Stimulated activated CD8-positive, alpha-beta memory T cell treated with anti-CD3 and anti-CD28 coated beads, Interleukin-12 subunit alpha, Interleukin-12 subunit beta, amount 100 ng/mL, for 4 hours (primary cell): ENCODE measurements around the gene ITIH4.

ENCODE experiments used
- DNase-seq: peaks from one replicate; pipeline ENCODE4 v3.0.0-alpha.2; 2020; ENCODE audit warnings: low read depth

ITIH4 gene

DNA sequence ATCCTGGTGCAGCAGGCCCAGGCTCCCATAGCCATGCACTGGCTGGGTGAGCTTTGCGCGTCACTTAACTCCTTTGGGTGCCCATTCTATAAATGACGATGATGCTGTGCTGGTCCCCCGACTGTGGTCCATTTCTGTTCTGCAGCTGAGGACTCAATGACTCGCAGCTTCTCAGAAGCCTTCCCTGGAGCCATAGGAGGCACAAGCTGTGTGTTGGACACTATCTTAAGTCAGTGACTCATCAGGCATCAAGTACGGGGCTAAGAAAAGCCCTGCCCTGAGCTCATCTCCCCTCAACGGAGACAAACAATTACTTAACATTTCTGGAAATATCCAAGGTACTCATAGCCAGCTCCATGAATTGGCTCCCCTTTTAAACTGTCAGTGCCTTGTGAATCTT, 18.1 kb upstream of the ITIH4 start:
- DNase-seq = no peak

DNA sequence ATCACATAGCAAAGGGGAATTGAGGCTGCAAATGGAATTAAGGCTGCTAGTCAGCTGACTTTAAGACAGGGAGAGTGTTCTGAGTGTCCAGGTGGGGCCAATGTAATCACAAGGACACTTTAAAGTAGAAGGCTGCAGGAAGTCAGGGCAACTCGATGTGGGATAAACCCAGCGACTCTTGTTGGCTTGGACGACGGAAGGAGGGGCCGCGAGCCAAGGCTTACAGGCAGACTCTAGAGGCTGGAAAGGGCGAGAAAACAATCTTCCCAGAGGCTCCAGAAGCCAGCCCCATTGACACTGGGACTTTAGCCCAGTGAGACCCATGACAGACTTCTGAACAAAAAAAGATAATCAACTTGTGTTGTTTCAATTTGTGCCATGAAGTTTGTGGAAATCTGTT, 17.3 kb upstream of the ITIH4 start:
- no peak for DNase-seq

DNA sequence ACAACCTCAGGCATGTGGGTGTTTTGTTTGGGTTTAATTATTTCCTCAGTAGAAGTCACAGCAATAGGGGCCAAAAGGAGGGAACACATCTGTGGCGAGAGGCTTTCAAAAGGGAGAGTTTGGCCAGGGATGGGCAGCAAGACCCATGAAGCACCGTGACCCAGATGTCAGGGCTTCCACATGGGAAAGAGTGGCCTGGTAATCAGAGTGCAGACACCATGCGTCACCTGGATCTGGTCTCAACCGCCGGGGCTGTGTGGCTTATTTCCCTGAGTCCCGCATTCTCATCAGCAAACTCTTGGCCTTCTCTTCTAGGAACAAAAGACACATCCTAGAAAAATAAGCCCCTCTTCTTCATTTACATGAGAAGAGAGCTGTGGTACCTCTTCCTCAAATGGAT, 16.8 kb upstream of the ITIH4 start:
- no peak for DNase-seq

DNA sequence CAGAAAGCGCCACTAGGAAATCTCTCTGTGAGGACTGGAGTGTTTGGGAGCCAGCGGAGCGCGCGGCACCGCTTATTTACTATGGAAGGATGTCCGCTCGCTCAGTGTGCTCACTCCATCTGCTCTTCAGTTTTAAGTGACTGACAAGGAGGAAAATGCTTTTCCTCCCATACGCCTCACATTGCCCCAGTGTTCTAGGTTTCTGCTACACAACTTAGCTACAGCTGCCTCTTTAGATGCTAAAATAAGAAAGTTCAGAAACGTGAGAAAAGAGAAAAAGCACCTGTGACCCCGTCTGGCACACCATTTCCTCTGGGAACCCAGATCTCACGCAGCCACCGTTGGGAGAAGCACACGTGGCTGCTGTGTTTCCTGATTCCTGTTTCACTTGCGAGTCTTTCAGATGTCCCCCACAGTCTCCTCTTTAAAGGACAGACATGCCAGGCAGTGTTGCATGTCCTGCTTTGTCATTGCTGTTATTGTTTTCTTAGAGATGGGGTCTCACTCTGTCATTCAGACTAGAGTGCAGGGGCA, 16.0 kb upstream of the ITIH4 start:
- DNase-seq = no peak

DNA sequence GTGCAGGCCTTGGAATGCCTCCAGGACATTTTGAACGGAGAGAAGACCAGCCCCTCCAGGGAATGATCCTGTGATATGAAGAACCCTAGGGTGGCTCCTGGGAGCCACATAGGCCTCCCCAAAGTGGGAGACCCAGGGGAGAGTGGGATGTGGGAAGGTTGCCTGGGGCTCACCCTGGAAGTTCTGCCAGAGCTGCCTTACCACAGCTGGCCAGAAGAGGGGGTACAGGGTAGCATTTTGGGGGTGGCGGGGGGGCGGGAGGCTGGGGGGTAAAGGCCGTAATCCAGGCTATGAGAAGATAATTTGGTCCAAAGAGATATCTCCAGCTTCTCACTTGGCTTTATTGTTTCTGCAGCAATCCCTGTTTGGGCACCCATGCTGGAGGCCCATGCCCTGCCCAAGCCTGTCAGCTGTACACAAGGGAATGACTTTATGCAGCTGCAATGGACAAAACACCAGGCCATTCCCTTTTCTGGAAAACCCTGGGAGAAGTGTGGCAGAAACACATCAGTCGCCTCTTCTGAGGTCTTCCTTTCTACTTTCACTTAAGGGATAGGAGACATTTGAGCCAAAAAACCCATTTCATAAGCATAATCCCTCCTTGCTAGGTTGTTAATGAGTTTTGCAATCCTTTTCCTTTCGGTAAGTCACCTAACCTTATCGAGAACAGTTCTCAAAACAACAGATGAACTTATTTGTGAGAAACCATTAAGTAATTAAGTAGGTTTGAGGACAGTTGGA, 15.4 kb upstream of the ITIH4 start:
- DNase-seq = no peak

DNA sequence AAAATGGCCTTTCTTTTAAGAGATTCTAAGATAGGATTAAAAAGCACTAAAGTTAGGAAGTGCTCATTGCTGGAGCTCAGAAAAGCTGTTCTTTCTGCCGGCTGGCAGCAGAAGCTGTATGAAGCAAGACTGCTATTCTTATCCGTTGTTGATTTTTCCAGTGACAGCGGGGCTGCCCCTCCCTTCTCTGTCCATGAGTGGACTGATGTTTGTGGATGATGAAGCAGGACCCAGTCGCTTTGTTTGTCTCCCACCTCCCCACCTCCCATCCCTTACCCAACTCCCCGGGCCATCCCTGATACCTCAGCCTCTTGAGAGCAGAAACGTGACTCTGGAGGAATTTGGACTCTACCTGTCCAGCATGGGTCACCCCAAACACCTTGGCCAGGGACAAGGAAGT, 14.7 kb upstream of the ITIH4 start:
- no peak for DNase-seq

DNA sequence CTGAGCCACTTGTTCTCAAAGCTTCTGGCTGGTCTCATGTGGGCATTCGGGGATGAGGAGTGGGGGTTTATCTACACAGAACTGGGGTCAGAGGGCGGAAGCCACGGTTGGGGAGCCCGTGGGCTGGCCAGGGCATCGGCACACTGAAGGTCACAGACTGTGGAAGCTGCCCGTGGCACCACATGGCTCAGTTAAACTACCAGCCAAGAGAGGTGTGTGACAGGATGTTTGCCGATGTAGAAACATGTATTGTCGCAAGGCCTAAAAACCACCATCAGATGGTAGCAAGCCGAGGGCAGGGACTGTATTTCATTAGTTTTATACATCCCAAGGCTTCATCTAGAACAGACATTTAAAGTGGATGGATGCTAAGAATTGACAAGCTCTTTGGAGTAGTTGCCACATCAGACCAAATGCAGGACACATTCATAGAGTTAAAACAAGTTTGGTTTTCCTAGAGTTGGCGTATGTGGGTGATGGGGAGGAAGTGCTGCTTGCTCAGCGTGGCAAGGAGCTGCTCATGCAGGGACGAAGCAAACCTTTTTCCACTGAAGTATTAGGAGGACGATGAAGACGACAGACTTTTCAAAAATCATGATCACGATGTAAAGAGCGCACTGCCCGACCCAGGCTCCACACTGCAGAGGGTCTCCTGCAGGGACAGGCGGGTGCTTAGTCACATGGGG, 14.0 kb upstream of the ITIH4 start:
- no peak for DNase-seq

DNA sequence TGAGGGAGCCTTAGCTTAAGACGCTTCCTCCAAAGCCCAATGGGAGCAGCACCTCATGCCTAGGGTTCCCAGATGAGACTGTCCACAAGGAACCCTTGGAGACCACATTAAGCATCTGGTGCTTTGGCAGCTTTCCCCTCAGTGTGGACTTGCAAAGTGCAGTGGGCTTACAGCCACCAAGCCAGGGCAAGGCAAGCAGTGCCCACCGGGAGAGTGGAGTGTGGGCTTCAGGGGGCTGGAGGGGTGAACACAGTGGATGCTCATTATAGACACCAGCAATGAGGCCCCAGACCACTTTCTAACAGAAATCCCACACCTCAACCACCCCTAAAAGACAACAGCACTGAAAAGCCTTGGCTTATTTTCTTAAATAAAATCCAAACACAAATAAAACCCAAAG, 13.4 kb upstream of the ITIH4 start:
- no peak for DNase-seq

DNA sequence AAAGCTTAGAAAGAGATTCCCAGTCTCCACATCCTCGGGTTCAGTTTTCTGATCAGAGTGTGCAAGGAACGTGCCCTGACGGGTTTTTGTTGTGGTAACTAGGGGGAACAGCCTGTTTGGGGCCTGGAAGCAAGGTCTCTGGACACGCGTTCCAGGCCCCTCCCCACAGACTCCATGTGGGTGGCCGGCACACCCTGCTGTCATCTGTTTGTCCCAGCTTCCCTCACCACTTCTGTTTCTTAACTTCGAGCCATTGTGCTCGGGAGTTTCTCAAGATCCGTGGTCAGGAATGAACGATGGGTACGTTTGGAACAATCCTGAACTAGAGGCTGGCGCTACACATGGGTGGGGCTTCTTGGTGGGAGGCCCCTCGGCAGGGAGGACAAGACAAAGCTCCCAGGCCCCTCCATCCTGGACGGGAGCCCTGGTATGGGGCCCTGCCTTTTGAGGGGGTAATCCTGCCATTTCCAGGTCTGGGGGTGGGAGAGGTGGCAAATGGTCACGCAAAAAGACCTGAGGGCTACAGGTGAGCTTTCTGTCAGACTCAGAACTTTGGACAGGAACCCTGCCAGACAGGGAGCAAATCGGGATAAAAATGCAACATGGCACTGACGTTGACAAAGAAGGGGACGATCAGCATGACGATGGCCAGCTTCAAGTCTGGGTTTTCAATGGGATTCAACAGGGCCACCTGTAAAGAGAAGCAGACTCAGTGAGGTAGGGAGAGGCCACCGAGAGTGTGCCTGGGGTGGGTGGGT, 12.8 kb upstream of the ITIH4 start:
- no peak for DNase-seq

DNA sequence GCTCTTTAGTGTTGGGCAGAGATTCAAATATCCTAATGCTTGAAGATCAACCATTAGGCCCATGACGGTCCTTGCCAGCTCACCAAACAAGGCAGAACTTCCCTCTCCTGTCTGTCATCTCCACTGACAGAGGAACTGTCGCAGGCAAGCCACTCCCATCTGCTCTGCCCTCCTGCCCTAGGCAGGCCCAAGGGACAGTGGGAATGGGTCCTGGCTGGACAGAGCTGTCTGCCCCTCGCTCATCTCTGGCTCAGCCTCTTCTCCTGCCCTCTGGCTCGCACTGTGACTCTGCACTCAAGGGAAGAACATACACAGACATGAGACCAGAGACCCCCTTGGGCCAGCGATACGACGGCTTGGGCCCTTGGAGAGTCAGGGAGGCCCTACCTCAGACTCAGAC, 12.0 kb upstream of the ITIH4 start:
- no peak for DNase-seq

DNA sequence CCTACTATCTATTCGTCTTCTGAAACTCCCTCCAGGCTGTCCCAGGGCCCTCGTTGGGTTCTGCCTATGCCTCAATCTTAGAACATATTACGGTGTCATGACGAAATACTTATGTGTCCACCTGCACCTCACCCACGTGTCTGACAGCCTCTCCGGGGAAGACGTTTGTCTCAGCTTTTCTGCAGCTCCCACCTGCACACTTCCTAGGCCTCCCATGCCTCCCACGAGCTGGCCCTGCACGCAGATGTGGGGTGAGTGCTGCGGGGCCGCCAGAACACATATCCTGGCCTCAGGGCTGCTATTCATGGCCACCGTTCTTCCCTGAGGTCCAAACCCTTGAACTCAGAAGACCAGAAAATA, 11.5 kb upstream of the ITIH4 start:
- DNase-seq = no peak

DNA sequence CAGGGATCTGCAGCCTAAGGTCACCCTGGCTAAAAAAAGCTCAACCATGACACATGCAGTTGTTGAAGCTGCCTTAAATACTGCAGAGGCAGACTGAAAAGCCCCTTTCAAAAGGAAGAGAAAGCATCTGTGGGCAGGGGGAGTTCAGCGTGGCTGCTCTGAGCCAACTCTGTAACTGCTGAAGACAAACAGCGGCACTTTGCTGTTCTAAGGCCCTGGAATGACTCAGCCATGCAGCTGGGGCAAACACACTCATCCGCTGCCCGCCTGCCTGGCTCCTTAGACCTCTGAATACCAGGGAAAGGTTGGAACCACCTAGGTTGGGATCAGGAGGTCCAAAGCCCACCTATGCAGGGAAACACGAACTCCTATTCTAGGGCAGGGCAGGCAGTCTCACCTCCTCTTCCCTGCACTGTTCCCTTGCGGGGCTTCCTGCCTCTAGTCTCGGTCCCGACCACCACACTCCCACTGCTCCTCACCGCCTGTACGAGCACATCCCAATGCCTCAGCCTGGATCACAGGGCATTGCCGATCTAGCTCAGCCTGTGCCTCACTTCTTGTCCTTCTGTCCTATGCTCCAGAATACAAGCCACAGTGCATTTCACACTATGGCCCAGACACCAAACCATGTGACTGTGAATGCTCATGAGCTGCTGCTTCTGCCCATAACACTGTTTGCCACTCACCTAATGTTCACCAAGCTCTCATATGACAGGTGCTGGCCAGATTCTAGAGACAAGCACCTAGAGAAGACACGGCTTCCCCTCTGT, 10.9 kb upstream of the ITIH4 start:
- DNase-seq = no peak

DNA sequence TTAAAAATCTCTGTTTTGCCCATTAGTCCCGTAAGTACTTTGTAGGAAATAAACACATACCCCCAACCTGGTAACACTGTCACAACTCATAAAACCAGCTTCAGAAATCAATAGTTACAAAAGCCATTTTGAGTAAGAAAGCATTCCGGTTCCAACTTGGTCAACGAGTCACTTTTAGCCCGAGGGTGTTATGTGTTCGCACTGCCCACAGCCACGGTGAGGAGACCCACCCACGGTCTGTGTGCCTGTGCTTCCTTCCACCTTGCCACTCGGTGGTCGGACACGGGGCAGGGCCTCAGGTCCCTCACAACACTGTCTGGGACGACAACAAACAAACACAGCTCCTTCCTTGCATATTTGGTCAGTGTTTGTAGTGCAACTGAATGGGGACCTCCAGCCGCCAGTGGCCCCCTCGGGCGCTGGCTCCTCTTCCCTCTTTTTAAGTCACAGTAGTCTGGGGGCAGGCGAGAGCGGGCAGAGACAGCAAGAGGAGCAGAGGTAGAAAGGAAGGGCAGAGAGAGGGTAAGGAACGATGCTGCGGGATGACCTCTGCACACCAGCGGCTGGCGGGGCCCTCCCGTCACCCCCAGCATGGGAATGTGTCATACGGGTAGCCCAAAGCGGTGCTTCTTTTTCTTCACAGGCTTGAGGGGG, 9.5 kb upstream of the ITIH4 start:
- no peak for DNase-seq

DNA sequence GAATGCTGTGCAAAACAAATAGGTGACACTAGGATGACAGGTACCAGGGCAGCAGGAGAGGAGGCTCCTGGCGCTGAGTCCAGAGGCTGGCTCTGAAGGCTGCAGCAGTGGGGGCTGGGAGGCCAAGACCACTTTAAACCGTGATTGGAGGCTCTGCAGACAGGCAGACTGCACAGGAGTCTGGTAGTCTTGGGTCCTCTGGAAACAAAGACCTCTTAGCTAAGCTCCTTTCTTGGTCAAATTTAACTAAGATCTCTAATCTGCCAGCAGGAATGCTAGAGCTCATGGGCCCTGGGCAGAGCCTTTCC, 8.8 kb upstream of the ITIH4 start:
- DNase-seq = no peak

DNA sequence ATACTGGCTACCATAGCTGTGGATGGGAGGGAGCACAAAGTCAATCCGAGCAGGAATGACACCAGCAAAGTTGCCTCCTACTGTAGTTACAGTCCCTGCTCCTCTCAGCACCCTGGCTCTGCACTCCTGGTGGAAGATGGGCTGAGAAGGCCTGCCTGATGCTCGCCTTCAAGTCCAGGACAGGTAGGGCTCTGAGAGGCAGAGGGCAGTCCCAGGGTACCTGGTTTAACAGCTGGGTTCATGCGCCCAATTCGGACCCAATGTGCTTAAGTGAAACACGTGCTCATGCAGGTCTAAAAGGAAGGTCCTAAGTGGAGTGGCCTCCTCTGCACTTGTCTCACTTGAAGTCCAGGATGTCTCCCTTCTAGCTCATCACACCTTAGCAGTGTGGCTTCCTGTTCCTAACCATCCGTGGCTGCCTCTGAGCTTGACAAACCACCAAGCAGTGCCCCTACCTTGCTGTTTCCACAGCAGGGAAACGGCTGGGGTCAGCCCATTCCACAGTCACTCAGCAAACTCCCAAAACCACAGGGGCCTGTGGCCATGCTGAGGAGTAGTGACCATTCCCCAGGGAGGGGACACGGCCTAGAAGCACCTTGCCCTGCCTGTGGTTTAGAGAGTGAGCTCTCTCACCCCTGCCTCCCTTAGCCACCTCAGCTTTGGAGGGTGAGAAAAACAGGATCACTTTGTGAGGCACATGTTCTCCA, 8.2 kb upstream of the ITIH4 start:
- no peak for DNase-seq

DNA sequence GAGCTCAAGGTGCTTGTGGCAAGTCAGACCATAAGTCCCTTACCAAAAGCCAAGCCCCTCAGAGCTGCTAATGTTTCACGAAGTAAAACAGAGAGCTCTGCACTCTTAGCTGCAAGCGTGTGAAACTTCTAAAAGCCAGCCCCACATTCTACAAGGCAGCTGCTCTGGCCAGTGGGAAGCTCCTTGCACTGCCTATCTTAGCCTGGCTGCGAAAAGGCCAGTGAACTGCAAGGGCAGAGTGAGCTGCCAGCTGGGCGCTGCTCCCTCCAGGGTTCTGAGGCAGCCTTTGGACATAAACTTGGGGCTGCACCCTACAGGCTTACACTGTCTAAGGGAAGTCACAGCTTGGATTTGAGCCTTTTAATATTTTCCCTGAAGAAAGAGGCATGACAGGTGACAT, 6.5 kb upstream of the ITIH4 start:
- DNase-seq = no peak

DNA sequence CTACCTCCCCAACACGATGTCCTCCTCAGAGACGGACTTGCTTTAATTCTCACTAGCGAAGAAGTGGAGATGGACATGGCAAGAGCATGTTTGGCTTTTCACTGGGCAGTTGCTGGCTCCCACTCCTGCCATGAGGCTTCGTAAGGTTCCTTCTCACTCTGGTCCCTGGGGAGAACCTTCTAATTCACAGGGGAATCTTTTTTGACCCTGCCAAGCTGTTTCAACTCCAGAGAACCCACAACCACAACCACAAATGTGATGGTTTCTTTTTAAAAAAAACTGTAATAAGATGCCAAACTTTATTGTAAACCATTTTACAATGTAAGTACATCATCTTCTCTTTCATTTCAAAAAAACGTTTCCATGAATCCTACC, 6.0 kb upstream of the ITIH4 start:
- DNase-seq = no peak

DNA sequence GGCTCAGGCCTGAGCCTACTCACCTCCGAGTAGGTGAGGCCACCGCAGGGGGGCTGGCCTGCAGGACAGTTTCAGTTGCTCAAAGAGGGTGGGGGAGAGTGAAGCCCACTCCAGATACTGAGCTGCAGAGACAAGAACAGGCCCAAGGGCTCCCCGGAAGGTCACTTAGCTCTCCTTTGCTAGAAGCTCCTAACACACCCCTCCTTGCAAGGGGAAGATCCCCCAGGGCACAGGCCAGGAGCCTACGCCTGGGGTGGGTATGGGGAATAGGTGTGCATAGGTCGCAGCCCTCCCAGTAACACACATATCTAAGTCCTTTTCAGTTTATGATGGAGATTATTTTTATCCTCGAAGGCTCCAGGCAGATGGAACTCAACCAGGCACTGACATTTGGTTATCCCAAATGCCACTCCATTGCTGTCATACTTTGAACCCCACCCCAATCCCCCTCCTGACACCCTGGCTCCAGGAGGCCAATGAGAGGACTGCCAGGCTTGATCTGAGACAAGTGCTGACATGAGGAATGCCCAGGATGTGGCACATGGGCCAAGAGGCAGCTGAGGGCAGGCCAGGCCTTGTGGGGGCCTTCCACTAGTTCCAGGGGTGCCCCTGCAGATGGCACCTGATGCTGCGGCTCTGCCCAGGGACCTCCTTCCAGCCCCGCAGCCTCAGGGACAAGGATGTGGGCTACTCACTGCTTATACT, 5.4 kb upstream of the ITIH4 start:
- DNase-seq = no peak

DNA sequence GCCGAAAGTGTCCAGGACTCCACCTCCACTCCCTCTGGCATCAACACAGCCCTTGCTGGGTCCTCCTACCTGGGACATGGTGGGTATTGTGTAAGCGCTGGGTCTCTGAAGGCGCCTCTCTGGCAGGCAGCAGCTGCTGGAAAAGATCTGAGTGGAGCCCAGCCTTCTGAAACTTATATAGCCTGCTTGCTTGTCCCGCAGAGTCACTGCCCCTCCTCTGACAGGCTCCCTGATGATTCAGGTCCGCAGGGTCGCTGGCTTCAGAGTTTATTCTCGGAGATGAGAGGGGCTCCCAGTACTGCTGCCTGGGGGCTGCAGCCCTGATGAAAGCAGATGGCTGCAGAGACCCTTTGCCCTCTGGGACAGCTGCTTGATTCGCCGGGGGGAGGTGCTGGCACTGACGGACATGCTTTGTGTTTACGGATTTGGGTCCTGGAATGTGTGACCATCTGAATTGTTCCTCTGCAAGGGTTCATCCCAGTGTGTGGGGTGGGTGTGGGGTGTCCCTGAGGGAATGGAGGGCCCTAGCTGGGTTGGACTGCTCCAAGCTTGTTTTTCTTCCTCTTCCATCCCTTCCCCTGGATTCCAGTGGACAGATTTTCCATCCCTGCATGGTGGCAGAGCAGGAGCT, 4.5 kb upstream of the ITIH4 start, which contains the start of gene MUSTN1:
TSS of gene MUSTN1 (minus strand) at position 149 of the 631 bp plus-strand sequence. CDS start at position 78, 71 bp downstream.
- DNase-seq = no peak

DNA sequence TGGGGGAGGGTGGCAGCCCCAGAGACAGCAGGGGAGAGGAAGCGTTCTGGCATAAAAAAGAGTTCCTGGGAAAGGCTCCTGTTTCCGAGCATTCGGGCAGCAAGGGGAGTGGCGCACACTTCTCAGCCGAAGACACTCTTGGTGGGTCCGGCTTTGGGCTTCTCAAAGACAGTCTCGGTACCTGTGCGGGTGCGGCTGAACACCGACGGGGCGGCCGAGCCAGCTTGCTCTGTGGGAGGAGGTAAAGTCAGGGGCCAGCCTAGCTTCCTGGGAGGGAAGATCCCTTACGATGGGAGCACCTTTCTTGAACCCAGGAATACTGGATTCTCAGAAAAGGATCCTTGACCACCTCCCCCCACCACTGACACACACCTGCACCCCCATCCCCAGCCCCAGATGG, 2.7 kb upstream of the ITIH4 start:
- DNase-seq = no peak
